Kidney (tissue), 14 donors: Measurements from ENCODE around the gene ME3. TPM values are rescaled to one million over a fixed set of nuclear protein-coding genes. Genes with fewer than 3 reads are reported as not detected.

ENCODE experiments used
- DNase-seq, 5 donors: peaks; one replicate each; pipeline ENCODE4 v3.0.0-alpha.2; 2013 to 2020
- FAIRE-seq: peaks from 2 replicates; lab custom pipeline; 2012; peaks lifted over from hg19 to GRCh38; lab: Jason Lieb, UNC
- H3K27ac ChIP-seq, 2 donors: one replicate each; pipeline ENCODE4 v1.7.0; 2013; ENCODE audit warnings: low read depth in 2 of 2, low read length in 2 of 2, inconsistent platforms in 1 of 2
- H3K27me3 ChIP-seq: one replicate; pipeline ENCODE4 v1.7.1; 2013; ENCODE audit warnings: low read length, inconsistent platforms; ENCODE audit not compliant: control insufficient read depth, insufficient read depth
- H3K36me3 ChIP-seq, 3 donors: one replicate each; pipeline versions ENCODE4 v1.7.0 to v1.7.1; 2013; ENCODE audit warnings: low read length in 3 of 3, control low read depth in 1 of 3, inconsistent platforms in 1 of 3; ENCODE audit not compliant: insufficient read depth in 3 of 3, control insufficient read depth in 2 of 3
- H3K4me1 ChIP-seq, 3 donors: one replicate each; pipeline versions ENCODE4 v1.7.0 to v1.7.1; 2013; ENCODE audit warnings: low read length in 3 of 3, inconsistent platforms in 1 of 3, low read depth in 1 of 3; ENCODE audit not compliant: control insufficient read depth in 2 of 3, insufficient read depth in 2 of 3
- H3K4me3 ChIP-seq, 3 donors: one replicate each; pipeline versions ENCODE4 v1.7.0 to v1.8.1; 2013; ENCODE audit warnings: low read length in 3 of 3, control low read depth in 1 of 3, inconsistent platforms in 1 of 3
- H3K9ac ChIP-seq, 3 donors: one replicate each; pipeline versions ENCODE4 v1.7.0 to v1.7.1; 2013; ENCODE audit warnings: low read length in 3 of 3, control low read depth in 1 of 3, inconsistent platforms in 1 of 3
- H3K9me3 ChIP-seq, 3 donors: one replicate each; pipeline versions ENCODE4 v1.7.0 to v1.7.1; 2013; ENCODE audit warnings: low read length in 3 of 3, control low read depth in 1 of 3, inconsistent platforms in 1 of 3; ENCODE audit not compliant: control insufficient read depth in 2 of 3, insufficient read depth in 1 of 3
- intact Hi-C: fragments of 100-400 bp; cut with DNase I; formaldehyde crosslinking; loops from one replicate; pipeline ENCODE4 v1.11.1; 2022
- polyA plus RNA-seq: library from polyadenylated mRNA; stranded (reverse); fragments of 350-450 nt; fragmentation: Illumina TruSeq; extraction: RNeasy Lipid Tissue Mini Kit (QIAGEN cat#74804); gene quantifications from one replicate; pipeline ENCODE4 v1.2.3, GENCODE V29; 2014; ENCODE audit warnings: low read depth, low replicate concordance; ENCODE audit not compliant: insufficient read depth
- total RNA-seq: library from RNA; stranded (reverse); fragmentation: NEBNext Ultra II Directional; extraction: Animal tissue kit (Norgen Biotek cat#: 25700); gene quantifications from one replicate; pipeline ENCODE4 v1.2.1, GENCODE V29; 2021
- TF ChIP-seq, protein P1 (sequence below): IDR thresholded peaks from 3 replicates; pipeline ENCODE4 v1.5.1; 2012; ENCODE audit warnings: mild to moderate bottlenecking, moderate library complexity, borderline replicate concordance; ENCODE audit not compliant: insufficient read depth; ENCODE audit errors: extremely low read depth
- donor health status: control.
- donor health status: control.
- donor health status: control.
- donor health status: control.
- donor health status: control.
- donor health status: DM: yes; HTN: yes; CAD: no.
- donor health status: Normal renal cell carcinoma (clear cell type).

The ME3 gene
- total and polyA plus RNA-seq, 2 donors from 2014 or later, result 13.2 to 32.2 TPM

DNA sequence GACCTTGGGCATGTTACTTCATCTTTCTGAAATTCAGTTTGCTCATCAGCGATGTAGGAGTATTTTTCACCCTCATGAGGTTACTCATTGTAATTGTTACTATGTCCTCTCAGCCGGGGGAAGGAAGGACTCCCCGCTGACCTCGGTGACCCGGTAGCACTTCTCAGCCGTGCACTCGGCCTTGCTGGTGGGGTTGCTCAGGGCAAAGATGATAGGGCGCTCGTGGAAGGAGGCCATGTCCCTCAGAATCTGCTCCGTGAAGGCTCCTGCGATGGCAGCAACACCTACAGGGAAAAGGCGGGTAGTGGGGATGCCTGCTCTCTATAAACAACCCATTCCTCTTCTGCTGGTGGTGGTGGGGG lies 225.5 kb downstream of the ME3 start:
- Histone ChIP-seq H3K27ac (no peak overlapping the region), H3K4me1 (no peaks in the 10 kb centered on the region), H3K27me3 (no peaks in the 10 kb centered on the region), H3K9ac (no peak overlapping the region), H3K4me3 (no peak overlapping the region), H3K9me3 (no peaks in the 10 kb centered on the region), H3K36me3 (peaks cover 0 to 14% (median 5%) of the 10 kb centered on the region in 3 donors)
- TF ChIP-seq, protein P1, sequence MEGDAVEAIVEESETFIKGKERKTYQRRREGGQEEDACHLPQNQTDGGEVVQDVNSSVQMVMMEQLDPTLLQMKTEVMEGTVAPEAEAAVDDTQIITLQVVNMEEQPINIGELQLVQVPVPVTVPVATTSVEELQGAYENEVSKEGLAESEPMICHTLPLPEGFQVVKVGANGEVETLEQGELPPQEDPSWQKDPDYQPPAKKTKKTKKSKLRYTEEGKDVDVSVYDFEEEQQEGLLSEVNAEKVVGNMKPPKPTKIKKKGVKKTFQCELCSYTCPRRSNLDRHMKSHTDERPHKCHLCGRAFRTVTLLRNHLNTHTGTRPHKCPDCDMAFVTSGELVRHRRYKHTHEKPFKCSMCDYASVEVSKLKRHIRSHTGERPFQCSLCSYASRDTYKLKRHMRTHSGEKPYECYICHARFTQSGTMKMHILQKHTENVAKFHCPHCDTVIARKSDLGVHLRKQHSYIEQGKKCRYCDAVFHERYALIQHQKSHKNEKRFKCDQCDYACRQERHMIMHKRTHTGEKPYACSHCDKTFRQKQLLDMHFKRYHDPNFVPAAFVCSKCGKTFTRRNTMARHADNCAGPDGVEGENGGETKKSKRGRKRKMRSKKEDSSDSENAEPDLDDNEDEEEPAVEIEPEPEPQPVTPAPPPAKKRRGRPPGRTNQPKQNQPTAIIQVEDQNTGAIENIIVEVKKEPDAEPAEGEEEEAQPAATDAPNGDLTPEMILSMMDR, result no peak
- FAIRE-seq (no peak), DNase-seq (no peak)
- intact Hi-C loops, result no loop called here

GRCh38 chr11:86446163-86446923 lies 226.1 kb downstream of the ME3 start:
- no peaks in the 10 kb centered on the region for H3K9me3 ChIP-seq
- DNase-seq (no peak), FAIRE-seq (no peak)
- intact Hi-C loops, result no loop called here
- no peaks in the 10 kb centered on the region for H3K4me1 ChIP-seq
- no peak overlapping the region for H3K27ac ChIP-seq
- H3K4me3 ChIP-seq, result no peak overlapping the region
- no peaks in the 10 kb centered on the region for H3K27me3 ChIP-seq
- peaks cover 0 to 14% (median 7%) of the 10 kb centered on the region in 3 donors for H3K36me3 ChIP-seq
- TF ChIP-seq, protein P1, result no peak
- H3K9ac ChIP-seq, result no peak overlapping the region

DNA sequence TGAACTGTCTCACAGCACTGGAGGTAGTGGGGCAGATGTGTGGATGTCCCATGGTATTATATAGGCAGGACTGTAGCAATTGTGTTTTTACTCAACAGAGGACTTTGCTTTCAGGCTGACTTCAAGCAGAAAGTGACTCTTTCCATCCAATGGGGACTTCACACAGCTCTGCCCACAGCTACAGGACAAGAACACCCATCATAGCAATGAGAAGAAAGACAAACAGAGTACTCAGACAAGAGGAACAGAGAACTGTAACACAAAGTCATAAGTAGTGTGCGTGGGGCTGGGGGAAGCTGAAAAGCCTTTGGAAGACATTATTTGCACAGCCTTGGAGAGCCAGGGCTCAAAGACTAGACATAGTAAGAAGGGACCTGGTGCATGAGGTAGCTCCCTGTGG lies 227.4 kb downstream of the ME3 start:
- Histone ChIP-seq H3K27me3 (no peaks in the 10 kb centered on the region), H3K9ac (no peak overlapping the region), H3K36me3 (peaks cover 0 to 18% (median 16%) of the 10 kb centered on the region in 3 donors), H3K9me3 (no peaks in the 10 kb centered on the region), H3K4me1 (no peaks in the 10 kb centered on the region), H3K27ac (no peak overlapping the region), H3K4me3 (no peak overlapping the region)
- no peak for DNase-seq
- no peak for FAIRE-seq
- TF ChIP-seq, protein P1, result no peak
- intact Hi-C loops, result no loop called here
